Activated naive CD8-positive, alpha-beta T cell treated with anti-CD3 and anti-CD28 coated beads, Interleukin-2, amount 50 U/mL, for 24 hours (primary cell): ENCODE measurements around the gene FTL.

Experiments
- ATAC-seq: fragments of 150-1000 bp; cut with Tn5 transposase; one replicate; pipeline ENCODE4 v1.10.0; 2021
- DNase-seq: peaks from one replicate; pipeline ENCODE4 v3.0.0; 2021
- H3K27ac Mint-ChIP-seq: one replicate; pipeline ENCODE4 v1.8.0; 2021; ENCODE audit warnings: mild to moderate bottlenecking, mixed read lengths
- H3K27me3 Mint-ChIP-seq: one replicate; pipeline ENCODE4 v1.8.0; 2021; ENCODE audit warnings: mixed read lengths
- H3K36me3 Mint-ChIP-seq: one replicate; pipeline ENCODE4 v1.8.0; 2021; ENCODE audit warnings: low read depth, mixed read lengths
- H3K4me1 Mint-ChIP-seq: one replicate; pipeline ENCODE4 v1.8.0; 2021; ENCODE audit warnings: mixed read lengths
- H3K4me3 Mint-ChIP-seq: one replicate; pipeline ENCODE4 v1.8.0; 2021; ENCODE audit warnings: mild to moderate bottlenecking, moderate library complexity, mixed read lengths
- H3K9me3 Mint-ChIP-seq: one replicate; pipeline ENCODE4 v1.8.0; 2021; ENCODE audit warnings: mixed read lengths

The FTL gene

DNA sequence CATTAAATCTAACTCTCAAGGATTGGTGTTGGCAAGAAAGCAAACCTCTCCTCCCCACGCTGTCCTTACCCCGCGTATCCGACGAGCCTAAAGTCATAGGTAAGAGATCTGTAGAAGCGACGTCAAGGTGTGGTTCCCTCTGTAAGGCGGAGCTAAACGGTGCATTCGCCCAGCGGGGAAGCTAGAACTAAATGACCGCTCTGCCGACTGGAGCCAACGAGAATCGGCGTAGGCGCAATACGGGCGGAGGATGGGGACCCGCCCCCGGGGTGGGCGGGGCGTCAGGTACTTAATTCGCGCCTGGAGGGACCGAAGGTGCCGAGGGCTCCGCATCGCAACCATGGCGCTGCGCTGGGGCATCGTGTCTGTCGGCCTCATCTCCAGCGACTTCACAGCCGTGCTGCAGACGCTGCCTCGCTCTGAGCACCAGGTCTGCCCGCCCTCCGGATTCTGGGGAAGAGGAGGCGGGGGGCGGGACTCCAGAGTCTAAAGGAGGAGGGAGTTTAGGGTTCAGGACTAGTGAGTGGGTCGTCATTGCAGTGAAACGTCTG is 31.7 kb upstream of the FTL start, which contains the start of gene DHDH:
DHDH (plus strand) TSS at position 318 of the 551 bp plus-strand sequence; CDS start at position 341, 23 bp downstream.
- Mint-ChIP-seq H3K4me3 (peak within 1 kb of the TSS; percentile 77), H3K36me3 (no peaks in the 10 kb centered on the region), H3K4me1 (peaks cover 14% of the 10 kb centered on the region), H3K27ac (no peak within 1 kb of the TSS), H3K27me3 (peaks cover 3% of the 10 kb centered on the region), H3K9me3 (no peaks in the 10 kb centered on the region)
- peak; percentile 88 for ATAC-seq
- DNase-seq: peak; percentile 75

- no peak for DNase-seq
Measured at GRCh38 chr19:48934837-48935236, 30.3 kb upstream of the FTL start.

DNA sequence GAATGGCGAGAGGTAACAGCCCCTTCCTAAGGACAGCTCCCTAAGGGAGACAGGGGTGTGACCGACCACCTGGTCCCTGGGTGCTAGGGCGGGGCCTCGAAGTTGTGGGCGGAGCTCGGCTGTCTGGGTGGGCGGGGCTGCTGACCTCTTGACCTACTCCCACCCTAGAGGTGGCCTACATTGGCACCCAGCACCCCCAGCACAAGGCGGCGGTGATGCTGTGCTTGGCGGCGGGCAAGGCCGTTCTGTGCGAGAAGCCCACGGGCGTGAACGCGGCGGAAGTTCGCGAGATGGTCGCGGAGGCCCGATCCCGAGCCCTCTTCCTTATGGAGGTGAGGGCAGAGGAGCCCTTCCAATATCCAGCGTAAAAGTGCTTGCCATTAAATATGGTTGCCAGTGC is 29.2 kb upstream of the FTL start:
- Mint-ChIP-seq H3K4me1 (peaks cover 14% of the 10 kb centered on the region), H3K27me3 (peaks cover 3% of the 10 kb centered on the region)
- ATAC-seq: no peak

More at GRCh38 chr19:48934837-48935236, 30.3 kb upstream of the FTL start:
- Mint-ChIP-seq H3K27me3 (peaks cover 3% of the 10 kb centered on the region), H3K4me3 (no peak overlapping the region), H3K27ac (no peak overlapping the region), H3K36me3 (no peaks in the 10 kb centered on the region), H3K4me1 (peaks cover 14% of the 10 kb centered on the region), H3K9me3 (no peaks in the 10 kb centered on the region)
- ATAC-seq: no peak

GRCh38 chr19:48938256-48938655 is 26.9 kb upstream of the FTL start:
- peaks cover 12% of the 10 kb centered on the region for H3K4me1 Mint-ChIP-seq
- DNase-seq: no peak
- ATAC-seq: no peak
- no peaks in the 10 kb centered on the region for H3K9me3 Mint-ChIP-seq
- H3K4me3 Mint-ChIP-seq: no peak overlapping the region
- H3K36me3 Mint-ChIP-seq: peaks cover 4% of the 10 kb centered on the region
- no peak overlapping the region for H3K27ac Mint-ChIP-seq
- peaks cover 1% of the 10 kb centered on the region for H3K27me3 Mint-ChIP-seq

More for the DNA sequence above, 29.2 kb upstream of the FTL start:
- no peak overlapping the region for H3K27ac Mint-ChIP-seq
- no peak overlapping the region for H3K4me3 Mint-ChIP-seq
- H3K9me3 Mint-ChIP-seq: no peaks in the 10 kb centered on the region
- no peaks in the 10 kb centered on the region for H3K36me3 Mint-ChIP-seq
- DNase-seq: no peak

DNA sequence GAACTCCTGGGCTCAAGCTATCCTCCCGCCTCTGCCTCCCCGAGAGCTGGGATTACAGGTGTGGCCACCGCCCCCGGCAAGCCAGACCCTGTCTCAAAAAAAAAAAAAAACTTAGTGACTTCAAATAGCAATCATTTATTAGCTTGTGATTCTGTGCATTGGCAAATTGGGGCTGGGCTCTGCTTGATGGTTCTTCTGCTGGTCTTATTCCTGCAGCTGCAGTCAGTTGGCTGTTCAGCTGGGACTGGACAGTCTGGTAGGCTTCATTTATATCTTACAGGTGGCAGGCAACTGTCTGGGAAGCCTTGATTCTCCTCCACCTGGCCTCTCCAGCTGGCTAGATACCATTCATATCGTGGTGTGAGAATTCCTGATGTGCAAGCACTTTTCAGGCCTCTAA is 24.2 kb upstream of the FTL start:
- ATAC-seq: no peak
- Mint-ChIP-seq H3K27me3 (no peaks in the 10 kb centered on the region), H3K9me3 (no peaks in the 10 kb centered on the region)

DNA sequence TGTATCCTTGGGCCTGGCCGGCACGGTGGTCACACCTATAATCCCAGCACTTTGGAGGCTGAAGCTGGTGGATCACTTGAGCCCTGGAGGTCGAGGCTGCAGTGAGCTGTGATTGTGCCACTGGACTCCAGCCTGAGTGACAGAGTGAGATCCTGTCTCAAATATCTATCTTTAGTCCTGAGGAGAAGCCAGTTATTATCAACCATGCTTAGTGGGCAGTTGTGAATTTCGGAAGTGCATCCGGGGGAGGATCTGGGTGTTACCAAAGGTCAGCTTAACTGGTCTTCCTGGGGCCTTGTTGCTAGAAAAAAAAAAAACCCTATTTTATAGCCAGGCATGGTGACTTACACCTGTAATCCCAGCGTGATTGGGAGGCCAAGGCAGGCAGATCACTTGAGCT is 22.0 kb upstream of the FTL start:
- H3K4me3 Mint-ChIP-seq: no peak overlapping the region
- no peaks in the 10 kb centered on the region for H3K27me3 Mint-ChIP-seq
- no peaks in the 10 kb centered on the region for H3K9me3 Mint-ChIP-seq
- DNase-seq: no peak
- H3K4me1 Mint-ChIP-seq: no peaks in the 10 kb centered on the region
- H3K27ac Mint-ChIP-seq: no peak overlapping the region
- peaks cover 4% of the 10 kb centered on the region for H3K36me3 Mint-ChIP-seq
- no peak for ATAC-seq

More for the DNA sequence above, 24.2 kb upstream of the FTL start:
- H3K4me3 Mint-ChIP-seq: no peak overlapping the region
- H3K36me3 Mint-ChIP-seq: peaks cover 4% of the 10 kb centered on the region
- no peak for DNase-seq
- no peak overlapping the region for H3K27ac Mint-ChIP-seq
- no peaks in the 10 kb centered on the region for H3K4me1 Mint-ChIP-seq

GRCh38 chr19:48945415-48945814 is 19.7 kb upstream of the FTL start:
- Mint-ChIP-seq H3K4me1 (no peaks in the 10 kb centered on the region), H3K36me3 (peaks cover 4% of the 10 kb centered on the region), H3K27me3 (no peaks in the 10 kb centered on the region), H3K27ac (no peak overlapping the region), H3K9me3 (no peaks in the 10 kb centered on the region), H3K4me3 (no peak overlapping the region)
- no peak for DNase-seq
- no peak for ATAC-seq

DNA sequence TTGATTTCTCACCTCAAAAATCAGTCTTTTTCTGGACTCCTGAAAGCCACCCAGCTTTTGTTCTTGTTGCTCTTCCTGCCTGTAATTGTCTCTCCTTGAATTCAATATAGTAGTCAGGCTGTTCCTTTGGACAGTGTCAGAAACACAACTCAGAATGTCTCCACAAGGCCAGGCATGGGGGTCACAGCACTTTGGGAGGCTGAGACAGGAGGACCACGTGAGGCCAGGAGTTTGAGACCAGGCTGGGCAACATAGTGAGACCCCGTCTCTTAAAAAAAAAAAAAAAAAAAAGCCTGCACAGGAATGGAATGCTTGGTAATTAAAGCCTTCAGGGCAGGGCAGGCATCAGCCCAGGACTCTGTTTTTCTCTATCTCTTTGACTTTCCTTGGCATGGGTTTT is 19.3 kb upstream of the FTL start:
- no peak overlapping the region for H3K4me3 Mint-ChIP-seq
- no peaks in the 10 kb centered on the region for H3K27me3 Mint-ChIP-seq
- no peaks in the 10 kb centered on the region for H3K4me1 Mint-ChIP-seq
- H3K9me3 Mint-ChIP-seq: no peaks in the 10 kb centered on the region
- ATAC-seq: no peak
- no peak overlapping the region for H3K27ac Mint-ChIP-seq
- H3K36me3 Mint-ChIP-seq: peaks cover 4% of the 10 kb centered on the region
- DNase-seq: no peak

- DNase-seq: no peak
- Mint-ChIP-seq H3K27ac (no peak overlapping the region), H3K27me3 (no peaks in the 10 kb centered on the region), H3K9me3 (no peaks in the 10 kb centered on the region), H3K4me3 (no peak overlapping the region), H3K4me1 (no peaks in the 10 kb centered on the region), H3K36me3 (no peaks in the 10 kb centered on the region)
- no peak for ATAC-seq
Measured at GRCh38 chr19:48946463-48947257, 18.4 kb upstream of the FTL start.

GRCh38 chr19:48947258-48947542 is 17.9 kb upstream of the FTL start:
- Mint-ChIP-seq H3K4me3 (no peak overlapping the region), H3K9me3 (no peaks in the 10 kb centered on the region), H3K36me3 (no peaks in the 10 kb centered on the region), H3K27ac (no peak overlapping the region), H3K27me3 (no peaks in the 10 kb centered on the region), H3K4me1 (no peaks in the 10 kb centered on the region)
- DNase-seq: no peak
- no peak for ATAC-seq

GRCh38 chr19:48950159-48950558 is 14.9 kb upstream of the FTL start:
- H3K4me3 Mint-ChIP-seq: no peak overlapping the region
- no peaks in the 10 kb centered on the region for H3K27me3 Mint-ChIP-seq
- no peaks in the 10 kb centered on the region for H3K9me3 Mint-ChIP-seq
- peaks cover 7% of the 10 kb centered on the region for H3K4me1 Mint-ChIP-seq
- DNase-seq: no peak
- no peak overlapping the region for H3K27ac Mint-ChIP-seq
- peaks cover 2% of the 10 kb centered on the region for H3K36me3 Mint-ChIP-seq
- no peak for ATAC-seq

- H3K4me3 Mint-ChIP-seq: no peak overlapping the region
- peaks cover 14% of the 10 kb centered on the region for H3K4me1 Mint-ChIP-seq
- no peak for DNase-seq
- no peaks in the 10 kb centered on the region for H3K9me3 Mint-ChIP-seq
- H3K27me3 Mint-ChIP-seq: no peaks in the 10 kb centered on the region
- no peak overlapping the region for H3K27ac Mint-ChIP-seq
- H3K36me3 Mint-ChIP-seq: peaks cover 6% of the 10 kb centered on the region
- ATAC-seq: no peak
Measured at GRCh38 chr19:48950830-48951519, 14.1 kb upstream of the FTL start.

DNA sequence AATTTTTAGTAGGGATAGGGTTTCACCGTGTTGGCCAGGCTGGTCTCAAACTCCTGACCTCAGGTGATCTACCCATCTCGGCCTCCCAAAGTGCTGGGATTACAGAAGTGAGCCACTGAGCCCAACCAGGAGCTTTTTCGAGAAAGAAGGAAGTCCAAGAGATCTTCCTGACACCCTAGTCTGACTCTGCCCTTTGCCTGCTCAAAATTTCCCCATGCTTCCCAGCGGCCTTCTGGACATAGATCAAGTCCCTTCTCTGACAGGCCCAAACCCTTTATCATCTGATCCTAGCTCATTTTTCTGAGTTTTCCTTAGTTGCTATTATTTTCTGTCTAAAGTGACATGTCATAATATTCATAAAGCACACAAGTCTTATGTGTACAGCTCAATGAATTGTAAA is 12.0 kb upstream of the FTL start:
- H3K4me1 Mint-ChIP-seq: peaks cover 27% of the 10 kb centered on the region
- no peak overlapping the region for H3K4me3 Mint-ChIP-seq
- no peaks in the 10 kb centered on the region for H3K9me3 Mint-ChIP-seq
- no peaks in the 10 kb centered on the region for H3K27me3 Mint-ChIP-seq
- peaks cover 17% of the 10 kb centered on the region for H3K36me3 Mint-ChIP-seq
- ATAC-seq (no peak), DNase-seq (no peak)
- no peak overlapping the region for H3K27ac Mint-ChIP-seq

DNA sequence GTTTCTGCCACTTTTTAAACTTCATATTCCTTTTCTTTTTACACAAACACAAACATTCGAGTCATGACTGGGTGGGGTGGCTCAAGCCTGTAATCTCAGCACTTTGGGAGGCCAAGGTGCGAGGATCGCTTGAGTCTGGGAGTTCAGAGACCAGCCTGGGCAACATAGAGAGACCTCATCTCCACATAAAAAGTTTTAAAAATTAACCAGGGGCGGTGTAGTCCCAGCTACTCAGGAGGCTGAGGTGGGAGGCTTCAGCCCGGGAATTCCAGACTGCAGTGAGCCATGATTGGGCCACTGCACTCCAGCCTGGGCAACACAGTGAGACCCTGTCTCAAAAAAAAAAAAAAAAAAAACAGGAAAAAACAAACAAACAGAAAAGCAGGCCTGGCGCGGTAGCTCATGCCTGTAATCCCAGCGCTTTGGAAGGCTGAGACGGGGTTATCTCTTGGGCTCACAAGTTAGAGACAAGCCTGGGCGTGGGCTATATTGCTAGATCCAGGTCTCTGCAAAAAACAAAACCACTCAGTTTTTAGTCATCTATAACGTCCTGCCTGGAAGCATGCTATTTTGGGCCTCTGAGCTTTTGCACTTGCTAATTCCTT is 11.0 kb upstream of the FTL start:
- no peak for DNase-seq
- peaks cover 30% of the 10 kb centered on the region for H3K4me1 Mint-ChIP-seq
- no peak for ATAC-seq
- no peaks in the 10 kb centered on the region for H3K9me3 Mint-ChIP-seq
- peak overlapping the region; percentile 84 for H3K4me3 Mint-ChIP-seq
- H3K27ac Mint-ChIP-seq: peak overlapping the region; percentile 97
- no peaks in the 10 kb centered on the region for H3K27me3 Mint-ChIP-seq
- H3K36me3 Mint-ChIP-seq: peaks cover 19% of the 10 kb centered on the region
